ENCODE data around the gene SFTPB.

DNA sequence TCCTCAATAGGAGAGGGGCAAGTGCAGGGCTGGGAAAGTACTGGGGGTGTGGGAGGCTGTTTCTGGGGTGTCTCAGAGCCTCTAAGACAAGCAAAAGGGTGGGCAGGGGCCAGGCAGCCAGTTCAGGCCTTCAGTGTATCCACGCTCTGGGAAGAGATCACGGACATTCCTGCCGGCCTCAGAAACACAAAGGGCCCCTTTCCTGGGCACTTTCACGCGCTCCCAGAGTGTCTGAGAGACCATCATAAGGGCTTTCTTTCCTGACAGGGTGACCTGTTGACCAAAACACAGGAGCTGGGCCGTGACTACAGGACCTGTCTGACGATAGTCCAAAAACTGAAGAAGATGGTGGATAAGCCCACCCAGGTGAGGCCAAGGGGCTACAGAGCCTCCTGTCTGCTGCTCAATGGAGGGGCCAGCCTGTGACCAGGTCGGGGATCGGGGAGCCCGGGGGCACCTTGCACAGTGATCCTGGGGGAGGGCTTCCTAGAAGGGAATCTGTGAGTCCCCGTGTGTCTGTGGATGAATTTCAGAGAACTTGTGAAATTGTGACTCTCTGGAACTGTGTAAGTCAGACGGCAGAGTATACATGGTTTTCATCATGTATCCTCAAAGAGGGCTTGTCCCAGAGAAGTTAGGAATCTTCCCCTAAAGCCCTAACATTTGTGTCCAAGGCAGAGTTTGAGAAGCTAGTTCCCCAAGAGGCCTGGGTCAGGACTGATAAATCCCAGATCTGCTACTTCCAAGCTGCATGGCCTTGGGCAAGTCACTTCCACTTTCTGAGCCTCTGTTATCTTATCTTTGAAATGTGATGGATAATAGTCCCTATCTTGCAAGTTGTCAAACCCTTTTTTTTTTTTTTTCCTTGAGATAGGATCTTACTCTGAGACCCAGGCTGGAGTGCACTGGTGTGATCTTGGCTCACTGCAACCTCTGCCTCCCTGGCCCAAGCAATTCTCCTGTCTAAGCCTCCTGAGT lies 28.0 kb upstream of the SFTPB start:
- TF ChIP-seq, protein P1, sequence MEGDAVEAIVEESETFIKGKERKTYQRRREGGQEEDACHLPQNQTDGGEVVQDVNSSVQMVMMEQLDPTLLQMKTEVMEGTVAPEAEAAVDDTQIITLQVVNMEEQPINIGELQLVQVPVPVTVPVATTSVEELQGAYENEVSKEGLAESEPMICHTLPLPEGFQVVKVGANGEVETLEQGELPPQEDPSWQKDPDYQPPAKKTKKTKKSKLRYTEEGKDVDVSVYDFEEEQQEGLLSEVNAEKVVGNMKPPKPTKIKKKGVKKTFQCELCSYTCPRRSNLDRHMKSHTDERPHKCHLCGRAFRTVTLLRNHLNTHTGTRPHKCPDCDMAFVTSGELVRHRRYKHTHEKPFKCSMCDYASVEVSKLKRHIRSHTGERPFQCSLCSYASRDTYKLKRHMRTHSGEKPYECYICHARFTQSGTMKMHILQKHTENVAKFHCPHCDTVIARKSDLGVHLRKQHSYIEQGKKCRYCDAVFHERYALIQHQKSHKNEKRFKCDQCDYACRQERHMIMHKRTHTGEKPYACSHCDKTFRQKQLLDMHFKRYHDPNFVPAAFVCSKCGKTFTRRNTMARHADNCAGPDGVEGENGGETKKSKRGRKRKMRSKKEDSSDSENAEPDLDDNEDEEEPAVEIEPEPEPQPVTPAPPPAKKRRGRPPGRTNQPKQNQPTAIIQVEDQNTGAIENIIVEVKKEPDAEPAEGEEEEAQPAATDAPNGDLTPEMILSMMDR (IDR thresholded peaks at IDR 0.05; ENCODE audit: borderline replicate concordance, extremely low read depth, low read length, poor library complexity, severe bottlenecking): no peak
- TF ChIP-seq EZH2 (IDR thresholded peaks at IDR 0.05; ENCODE audit: borderline replicate concordance, low read depth, low read length, severe bottlenecking): no peak

Measured in DND-41 (cell line).